ENCODE data around the gene ZNF157.
"Not testable (repeated sequence)": the region's sequence is repeated elsewhere in the genome, so short reads cannot be mapped to it uniquely, and the experiment has no call there.

The ZNF157 gene

DNA sequence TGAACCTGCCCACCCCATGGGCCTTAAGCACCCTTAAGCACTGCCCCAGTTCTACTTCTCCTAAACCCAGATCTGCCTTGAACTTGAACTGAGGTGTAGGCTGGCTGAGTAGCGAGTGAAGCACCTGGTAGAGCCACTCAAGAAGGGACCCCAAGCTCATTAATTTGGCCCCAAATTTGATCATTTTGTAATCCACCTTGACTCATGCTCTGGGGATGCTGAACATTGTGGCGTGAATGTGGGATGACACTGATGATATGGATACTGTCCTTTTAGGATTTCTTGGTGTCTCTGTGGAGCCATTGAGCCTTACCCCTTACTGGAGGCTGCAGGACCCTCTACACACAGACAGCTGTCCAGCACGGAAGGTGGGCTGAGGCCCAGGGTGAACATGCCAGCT, at the start of gene ZNF157:
Gene ZNF157, plus strand, starts transcription at position 301 of the 400 bp plus-strand sequence. Its CDS starts 91 bp downstream, at position 392.
- Mint-ChIP-seq H3K27ac (no peak within 1 kb of the TSS), H3K9me3 (no peaks in the 10 kb centered on the region), H3K27me3 (ENCODE audit: low read depth) (no peaks in the 10 kb centered on the region)

DNA sequence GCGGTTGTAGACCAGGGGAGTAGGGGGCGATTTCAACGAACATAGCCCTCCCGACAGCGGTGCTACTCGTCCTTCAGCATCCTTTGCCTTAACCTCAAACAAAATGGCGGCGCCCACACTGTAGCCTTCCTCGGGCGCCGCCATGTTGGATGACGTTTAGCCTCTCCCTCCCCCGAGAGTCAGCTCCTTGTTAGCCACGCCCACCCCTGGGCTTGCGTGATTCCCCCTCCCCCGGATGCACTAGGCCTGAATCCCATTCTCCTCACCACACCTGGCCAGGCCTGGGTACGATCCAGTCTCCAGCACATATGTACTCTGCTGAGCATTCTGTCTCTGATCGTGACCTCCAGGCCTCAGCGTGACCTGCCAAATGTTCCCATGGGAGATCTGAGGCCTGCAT, 49.0 kb upstream of the ZNF157 start:
- H3K27ac Mint-ChIP-seq = no peak overlapping the region
- H3K9me3 Mint-ChIP-seq = no peaks in the 10 kb centered on the region
- no peaks in the 10 kb centered on the region for H3K27me3 Mint-ChIP-seq (ENCODE audit: low read depth)

More for the DNA sequence above, at the start of gene ZNF157:
- H3K4me1 Mint-ChIP-seq (ENCODE audit: low read depth) = peaks cover 10% of the 10 kb centered on the region
- peaks cover 2% of the 10 kb centered on the region for H3K36me3 Mint-ChIP-seq (ENCODE audit: low read depth)
- no peak within 1 kb of the TSS for H3K4me3 Mint-ChIP-seq

DNA sequence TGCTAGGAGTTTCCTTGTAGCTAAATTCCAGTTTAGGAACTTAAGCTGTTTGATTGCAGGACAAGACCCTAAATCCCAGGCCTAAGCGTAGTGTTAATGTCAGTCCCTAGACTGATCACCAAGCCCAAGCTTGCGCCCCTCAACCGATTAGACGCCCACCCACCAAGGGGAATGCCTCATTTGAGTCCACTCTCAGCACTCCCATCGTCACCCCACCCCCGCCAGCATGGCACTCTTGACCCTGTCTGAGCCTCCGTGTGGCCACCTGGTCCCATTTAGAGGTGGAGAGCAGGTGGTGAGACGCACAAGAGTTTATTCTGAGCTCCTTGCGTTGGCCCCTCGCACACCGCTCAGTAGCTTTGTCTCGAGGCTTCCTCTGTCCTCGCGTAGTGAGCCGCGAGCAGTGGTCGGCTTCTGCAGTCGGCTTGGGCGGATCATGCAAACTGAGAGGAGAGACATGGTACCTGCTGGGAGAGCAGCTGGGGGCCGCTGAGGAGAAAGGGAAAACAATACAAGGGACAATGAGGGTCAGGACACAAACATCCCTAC, 48.5 kb upstream of the ZNF157 start:
- H3K27ac Mint-ChIP-seq = no peak overlapping the region
- H3K36me3 Mint-ChIP-seq (ENCODE audit: low read depth) = no peaks in the 10 kb centered on the region

More for the DNA sequence above, 49.0 kb upstream of the ZNF157 start:
- Mint-ChIP-seq H3K4me3 (no peak overlapping the region), H3K4me1 (ENCODE audit: low read depth) (no peaks in the 10 kb centered on the region), H3K36me3 (ENCODE audit: low read depth) (no peaks in the 10 kb centered on the region)

DNA sequence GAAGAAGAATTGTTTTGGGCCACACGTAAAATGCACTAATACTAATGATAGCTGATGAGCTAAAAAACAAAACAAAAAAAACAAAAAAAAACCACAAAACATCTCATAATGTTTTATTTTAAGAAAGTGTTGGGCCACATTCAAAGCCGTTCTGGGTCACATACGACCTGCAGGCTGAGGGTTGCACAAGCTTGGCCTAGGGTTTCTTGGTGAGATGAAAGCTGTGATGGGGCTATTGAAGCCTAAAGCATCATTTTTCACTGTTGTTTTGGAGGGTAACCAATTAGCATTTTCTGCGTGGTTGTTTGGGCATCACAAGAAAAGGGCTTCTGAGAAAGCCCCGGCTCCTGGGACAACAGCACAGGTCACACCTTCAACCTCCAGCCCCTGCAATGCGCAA, 42.5 kb upstream of the ZNF157 start:
- H3K4me1 Mint-ChIP-seq (ENCODE audit: low read depth) = no peaks in the 10 kb centered on the region
- H3K4me3 Mint-ChIP-seq = no peak overlapping the region
- H3K27ac Mint-ChIP-seq = no peak overlapping the region
- no peaks in the 10 kb centered on the region for H3K9me3 Mint-ChIP-seq
- H3K27me3 Mint-ChIP-seq (ENCODE audit: low read depth) = no peaks in the 10 kb centered on the region
- no peaks in the 10 kb centered on the region for H3K36me3 Mint-ChIP-seq (ENCODE audit: low read depth)

More for the DNA sequence above, 48.5 kb upstream of the ZNF157 start:
- Mint-ChIP-seq H3K9me3 (no peaks in the 10 kb centered on the region), H3K27me3 (ENCODE audit: low read depth) (no peaks in the 10 kb centered on the region), H3K4me3 (no peak overlapping the region), H3K4me1 (ENCODE audit: low read depth) (no peaks in the 10 kb centered on the region)

DNA sequence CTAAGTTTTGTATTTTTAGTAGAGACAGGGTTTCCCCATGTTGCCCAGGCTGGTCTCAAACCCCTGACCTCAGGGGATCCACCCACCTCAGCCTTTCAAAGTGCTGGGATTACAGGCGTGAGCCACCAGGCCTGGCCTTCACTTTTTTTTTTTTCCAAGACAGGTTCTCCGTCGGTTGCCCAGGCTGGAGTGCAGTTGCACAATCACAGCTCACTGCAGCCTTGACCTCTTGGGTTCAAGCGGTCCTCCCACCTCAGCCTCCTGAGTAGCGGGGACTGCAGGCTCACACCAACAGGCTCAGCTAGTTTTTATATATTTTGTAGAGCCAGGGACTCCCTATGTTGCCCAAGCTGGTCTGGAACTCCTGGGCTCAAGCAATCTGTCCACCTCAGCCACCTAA, 37.6 kb upstream of the ZNF157 start:
- not testable (repeated sequence) for H3K4me3 Mint-ChIP-seq, H3K9me3 Mint-ChIP-seq

DNA sequence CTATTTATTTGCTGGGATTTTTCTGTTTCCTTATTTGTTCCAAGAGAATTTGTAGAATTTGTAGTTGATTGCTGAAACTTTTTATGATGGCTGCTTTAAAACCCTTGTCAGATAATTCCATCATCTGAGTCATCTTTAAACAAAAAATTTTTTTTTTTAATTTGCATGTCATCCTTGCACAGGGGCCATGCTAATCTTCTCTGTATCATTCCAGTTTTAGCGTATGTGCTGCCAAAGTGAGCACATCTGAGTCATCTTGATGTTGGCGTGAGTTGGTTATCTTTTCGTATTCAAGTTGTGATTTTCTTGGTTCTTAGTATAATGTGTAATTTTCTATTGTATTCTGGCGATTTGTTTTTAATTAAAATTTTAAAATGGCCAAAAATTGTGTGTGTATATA, 18.7 kb upstream of the ZNF157 start:
- H3K4me3 Mint-ChIP-seq = no peak overlapping the region
- H3K9me3 Mint-ChIP-seq = no peaks in the 10 kb centered on the region
- no peak overlapping the region for H3K27ac Mint-ChIP-seq
- H3K36me3 Mint-ChIP-seq (ENCODE audit: low read depth) = no peaks in the 10 kb centered on the region
- H3K27me3 Mint-ChIP-seq (ENCODE audit: low read depth) = no peaks in the 10 kb centered on the region
- H3K4me1 Mint-ChIP-seq (ENCODE audit: low read depth) = no peaks in the 10 kb centered on the region

More for the DNA sequence above, 37.6 kb upstream of the ZNF157 start:
- not testable (repeated sequence) for H3K4me1 Mint-ChIP-seq (ENCODE audit: low read depth); H3K36me3 Mint-ChIP-seq (ENCODE audit: low read depth); H3K27me3 Mint-ChIP-seq (ENCODE audit: low read depth); H3K27ac Mint-ChIP-seq

DNA sequence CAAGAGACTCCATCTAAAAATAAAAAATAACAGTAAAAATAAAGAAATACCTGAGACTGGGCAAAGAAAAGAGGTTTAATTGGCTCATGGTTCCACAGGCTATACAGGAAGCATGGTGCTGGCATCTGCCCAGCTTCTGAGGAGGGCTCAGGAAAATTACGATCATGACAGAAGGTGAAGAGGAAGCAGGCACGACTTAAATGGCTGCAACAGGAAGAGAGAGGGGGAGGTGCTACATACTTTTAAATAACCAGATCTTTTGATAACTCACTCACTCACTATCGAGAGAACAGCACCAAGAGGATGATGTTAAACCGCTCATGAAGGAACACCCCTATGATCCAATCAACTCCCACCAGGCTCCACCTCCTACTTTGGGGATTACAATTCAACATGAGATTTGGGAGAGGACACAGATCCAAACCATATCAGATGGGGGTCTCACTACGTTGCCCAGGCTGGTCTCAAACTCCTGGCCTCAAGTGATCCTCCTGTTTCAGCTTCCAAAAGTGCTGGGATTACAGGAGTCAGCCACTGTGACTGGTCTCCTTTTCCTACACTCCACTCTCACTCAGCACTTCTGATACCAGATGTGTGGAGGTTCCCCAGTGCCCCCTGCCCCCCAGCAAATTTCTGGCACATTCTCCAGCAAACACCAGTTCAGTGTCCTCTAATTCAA, 11.9 kb upstream of the ZNF157 start:
- peak overlapping the region; percentile 43 for H3K4me3 Mint-ChIP-seq
- no peaks in the 10 kb centered on the region for H3K36me3 Mint-ChIP-seq (ENCODE audit: low read depth)
- peaks cover 6% of the 10 kb centered on the region for H3K4me1 Mint-ChIP-seq (ENCODE audit: low read depth)
- peak overlapping the region; percentile 10 for H3K27ac Mint-ChIP-seq
- H3K9me3 Mint-ChIP-seq = no peaks in the 10 kb centered on the region
- H3K27me3 Mint-ChIP-seq (ENCODE audit: low read depth) = no peaks in the 10 kb centered on the region

DNA sequence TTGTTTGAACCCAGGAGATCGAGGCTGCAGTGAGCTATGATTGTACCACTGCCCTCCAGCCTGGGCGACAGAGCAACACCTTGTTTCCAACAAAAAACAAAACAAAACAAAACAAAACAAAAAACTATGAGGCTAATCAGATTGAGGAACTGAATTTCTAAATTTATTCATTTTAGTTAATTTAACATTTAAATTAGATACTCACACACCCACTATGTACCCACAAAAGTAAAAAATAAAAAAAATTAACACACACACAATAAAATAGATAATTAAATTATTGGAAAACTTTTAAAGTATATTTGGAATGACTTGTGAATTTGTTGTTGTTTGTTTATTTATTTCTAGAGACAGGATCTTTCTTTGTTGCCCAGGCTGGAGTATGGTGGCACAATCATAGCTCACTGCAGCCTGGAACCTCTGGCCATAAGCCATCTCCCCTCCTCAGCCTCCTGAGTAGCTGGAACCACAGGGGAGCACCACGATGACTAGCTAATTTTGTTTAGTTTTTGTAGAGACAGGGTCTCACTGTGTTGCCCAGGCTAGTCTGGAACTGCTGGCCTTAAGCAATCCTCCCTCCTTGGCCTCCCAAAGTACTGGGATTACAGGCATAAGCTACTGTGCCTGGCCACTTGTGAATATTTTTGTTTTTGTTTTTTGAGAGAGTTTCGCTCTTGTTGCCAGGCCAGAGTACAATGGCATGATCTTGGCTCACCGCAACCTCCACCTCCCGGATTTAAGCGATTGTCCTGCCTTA, 9.8 kb upstream of the ZNF157 start:
- Mint-ChIP-seq H3K9me3 (no peaks in the 10 kb centered on the region), H3K4me3 (no peak overlapping the region), H3K27me3 (ENCODE audit: low read depth) (no peaks in the 10 kb centered on the region), H3K27ac (no peak overlapping the region), H3K36me3 (ENCODE audit: low read depth) (no peaks in the 10 kb centered on the region), H3K4me1 (ENCODE audit: low read depth) (peaks cover 6% of the 10 kb centered on the region)

DNA sequence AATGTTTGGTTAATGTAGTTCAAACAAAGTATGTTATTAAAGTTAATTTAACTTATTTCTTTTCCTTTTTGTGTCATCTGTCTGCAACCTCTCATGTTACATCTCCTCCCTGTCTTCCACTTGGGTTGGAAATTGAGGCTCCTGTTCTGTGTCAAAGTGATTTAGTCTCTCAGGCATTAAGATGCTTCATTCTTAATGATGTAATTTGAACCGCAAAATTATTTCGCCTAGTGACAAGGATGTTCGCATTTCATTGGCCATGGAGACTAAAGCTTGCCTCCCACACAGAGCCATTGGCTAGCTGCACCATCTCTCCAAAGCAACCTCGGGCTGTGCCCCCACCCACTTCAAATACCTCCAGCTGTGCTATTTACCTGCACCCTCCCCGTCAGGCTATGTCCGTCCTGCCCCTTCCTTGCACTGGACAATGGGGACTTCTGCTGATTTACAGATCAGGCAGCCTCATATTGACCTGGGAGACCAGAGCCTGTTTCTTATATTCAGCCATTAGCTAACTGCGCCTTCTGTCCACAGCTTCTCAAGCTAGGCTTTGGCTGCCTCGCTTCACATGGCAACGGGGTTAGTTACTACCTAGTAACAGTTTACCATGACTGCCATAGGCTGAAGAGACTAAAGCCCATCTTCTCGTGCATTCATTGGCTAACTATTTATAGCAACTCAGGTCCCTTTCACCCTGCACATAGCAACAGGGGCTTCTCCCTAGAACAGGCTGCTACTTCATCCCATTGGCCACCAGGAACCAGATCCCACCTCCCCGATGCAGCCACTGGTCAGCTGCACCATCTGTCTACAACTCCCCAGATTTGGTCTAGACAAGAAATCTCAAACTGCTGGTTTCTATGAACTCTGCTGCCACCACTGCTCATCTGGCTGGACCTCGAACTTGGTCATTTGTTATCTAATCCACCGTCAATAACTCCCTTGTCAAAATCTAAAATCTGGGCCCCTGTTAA, 8.6 kb upstream of the ZNF157 start:
- H3K4me3 Mint-ChIP-seq = no peak overlapping the region
- peaks cover 14% of the 10 kb centered on the region for H3K4me1 Mint-ChIP-seq (ENCODE audit: low read depth)
- H3K9me3 Mint-ChIP-seq = no peaks in the 10 kb centered on the region
- peaks cover 2% of the 10 kb centered on the region for H3K36me3 Mint-ChIP-seq (ENCODE audit: low read depth)
- H3K27ac Mint-ChIP-seq = no peak overlapping the region
- no peaks in the 10 kb centered on the region for H3K27me3 Mint-ChIP-seq (ENCODE audit: low read depth)

DNA sequence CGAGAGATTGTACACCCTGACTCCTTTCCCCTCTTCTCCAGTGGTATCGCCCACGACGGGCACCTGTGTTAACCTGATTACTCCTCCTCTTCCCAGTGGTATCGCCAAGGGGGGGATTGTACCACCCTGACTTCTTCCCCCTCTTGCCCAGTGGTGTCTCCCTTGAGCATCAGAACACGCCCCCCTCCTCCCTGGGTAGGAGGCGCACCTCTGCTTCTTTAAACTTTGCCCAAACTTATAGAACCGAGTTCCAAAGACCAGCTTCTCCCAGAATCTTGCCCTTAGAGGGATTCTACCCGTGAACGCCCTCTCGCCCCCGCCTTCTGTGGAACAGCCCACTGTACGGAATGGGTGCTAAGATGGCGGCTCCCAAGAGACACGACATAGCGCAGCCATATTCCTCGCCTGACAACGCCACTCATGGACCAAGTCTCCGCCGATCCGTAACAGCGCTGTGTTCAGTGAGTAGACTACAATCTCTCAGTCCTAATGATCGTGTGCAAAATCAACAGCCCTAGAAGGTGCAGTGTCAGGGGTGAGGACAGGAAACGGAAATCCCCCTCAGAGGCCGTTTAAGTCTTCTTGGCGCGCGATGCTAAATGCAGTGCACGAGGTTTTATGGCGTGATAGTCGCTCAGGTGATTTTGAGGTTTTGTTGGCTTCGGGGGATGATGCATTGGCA, 4.2 kb upstream of the ZNF157 start:
- H3K27ac Mint-ChIP-seq = peak overlapping the region; percentile 91
- peak overlapping the region; percentile 93 for H3K4me3 Mint-ChIP-seq
- peaks cover 2% of the 10 kb centered on the region for H3K36me3 Mint-ChIP-seq (ENCODE audit: low read depth)
- peaks cover 10% of the 10 kb centered on the region for H3K4me1 Mint-ChIP-seq (ENCODE audit: low read depth)
- no peaks in the 10 kb centered on the region for H3K27me3 Mint-ChIP-seq (ENCODE audit: low read depth)
- H3K9me3 Mint-ChIP-seq = no peaks in the 10 kb centered on the region

DNA sequence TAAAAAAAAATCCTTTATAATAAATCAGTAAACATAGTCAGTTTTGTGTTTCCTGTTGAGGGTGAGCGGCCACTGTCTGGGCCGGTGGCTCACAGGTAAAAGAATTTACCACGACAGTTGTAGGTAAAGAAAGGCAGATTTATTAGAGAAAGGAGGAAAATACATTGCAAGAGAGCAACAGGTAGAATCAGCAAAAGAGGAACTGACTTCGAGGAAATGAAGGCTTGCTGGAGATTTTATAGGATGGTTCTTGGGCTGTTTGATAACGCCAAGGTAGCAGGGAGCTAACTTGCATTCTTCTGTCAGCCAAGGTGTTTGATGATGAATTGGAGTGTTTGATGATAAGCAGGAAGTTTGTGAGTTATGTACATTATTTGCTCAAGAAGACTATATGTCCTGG, 2.8 kb downstream of the ZNF157 start:
- Mint-ChIP-seq H3K36me3 (ENCODE audit: low read depth) (no peaks in the 10 kb centered on the region), H3K9me3 (no peaks in the 10 kb centered on the region), H3K4me1 (ENCODE audit: low read depth) (no peaks in the 10 kb centered on the region), H3K4me3 (no peak overlapping the region), H3K27me3 (ENCODE audit: low read depth) (no peaks in the 10 kb centered on the region), H3K27ac (no peak overlapping the region)

DNA sequence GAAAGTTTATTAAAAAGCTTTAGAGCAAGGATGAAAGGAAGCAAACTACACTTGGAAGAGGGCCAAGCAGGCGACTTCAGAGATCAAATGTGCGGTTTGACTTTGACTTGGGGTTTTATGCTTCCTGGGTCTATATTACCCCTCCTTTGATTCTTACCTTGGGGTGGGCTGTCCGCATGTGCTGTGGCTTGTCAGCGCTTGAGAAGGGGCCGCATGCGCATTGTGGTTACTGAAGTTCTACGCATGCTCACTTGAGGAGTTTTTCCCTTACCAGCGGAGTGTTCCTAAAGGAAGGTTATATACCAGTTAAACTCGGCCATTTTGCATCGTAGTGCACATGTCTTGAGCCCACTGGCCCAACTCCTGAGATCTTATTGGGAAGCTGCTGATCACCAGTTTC, 9.9 kb downstream of the ZNF157 start:
- Mint-ChIP-seq H3K27ac (no peak overlapping the region), H3K27me3 (ENCODE audit: low read depth) (peaks cover 3% of the 10 kb centered on the region), H3K4me3 (peak overlapping the region; percentile 51), H3K36me3 (ENCODE audit: low read depth) (no peaks in the 10 kb centered on the region), H3K9me3 (no peaks in the 10 kb centered on the region), H3K4me1 (ENCODE audit: low read depth) (peaks cover 10% of the 10 kb centered on the region)

DNA sequence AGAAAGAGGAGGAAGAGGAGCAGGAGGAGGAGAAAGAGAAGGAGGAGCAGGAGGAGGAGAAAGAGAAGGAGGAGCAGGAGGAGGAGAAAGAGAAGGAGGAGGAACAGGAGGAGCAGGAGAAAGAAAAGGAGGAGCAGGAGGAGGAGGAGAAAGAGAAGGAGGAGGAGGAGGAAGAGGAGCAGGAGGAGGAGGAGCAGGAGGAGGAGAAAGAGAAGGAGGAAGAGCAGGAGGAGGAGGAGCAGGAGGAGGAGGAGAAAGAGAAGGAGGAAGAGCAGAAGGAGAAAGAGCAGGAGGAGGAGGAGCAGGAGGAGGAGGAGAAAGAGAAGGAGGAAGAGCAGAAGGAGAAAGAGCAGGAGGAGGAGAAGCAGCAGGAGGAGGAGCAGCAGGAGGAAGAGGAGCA, 10.5 kb downstream of the ZNF157 start:
- H3K4me3 Mint-ChIP-seq; H3K36me3 Mint-ChIP-seq (ENCODE audit: low read depth); H3K4me1 Mint-ChIP-seq (ENCODE audit: low read depth); H3K27ac Mint-ChIP-seq; H3K27me3 Mint-ChIP-seq (ENCODE audit: low read depth); H3K9me3 Mint-ChIP-seq: not testable (repeated sequence)

DNA sequence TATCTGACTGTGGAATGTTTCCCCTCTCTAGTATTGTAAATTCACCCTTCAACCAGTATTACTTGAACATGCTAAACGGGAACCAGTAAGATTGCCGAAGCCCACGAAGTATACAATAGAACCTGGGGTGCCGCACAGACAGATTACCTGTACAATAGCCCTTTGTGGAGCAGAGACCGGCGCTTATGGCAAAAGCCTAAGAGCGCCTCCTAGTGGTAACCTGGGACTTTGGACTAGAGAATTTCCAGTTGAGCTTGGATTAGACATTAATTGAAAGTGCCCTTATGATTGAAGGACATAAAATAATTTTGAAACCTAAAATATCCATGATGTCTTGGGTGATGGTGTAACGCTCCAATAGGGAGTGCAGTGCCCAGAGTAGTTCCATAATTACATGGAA, 14.1 kb downstream of the ZNF157 start:
- Mint-ChIP-seq H3K9me3 (no peaks in the 10 kb centered on the region), H3K27ac (no peak overlapping the region), H3K36me3 (ENCODE audit: low read depth) (no peaks in the 10 kb centered on the region), H3K4me1 (ENCODE audit: low read depth) (peaks cover 10% of the 10 kb centered on the region), H3K4me3 (no peak overlapping the region), H3K27me3 (ENCODE audit: low read depth) (peaks cover 3% of the 10 kb centered on the region)
